Activated B cell treated with CpG ODN at 0.5 μM for 24 hours (primary cell): ENCODE measurements around the gene SLIT3. TPM values are rescaled to one million over a fixed set of nuclear protein-coding genes. Genes with fewer than 3 reads are reported as not detected.

Source experiments
- ATAC-seq: fragments of 200-7000 bp; cut with Tn5 transposase; one replicate; pipeline ENCODE4 v1.10.0; 2021; ENCODE audit warnings: low read depth, mild to moderate bottlenecking, moderate library complexity
- CTCF ChIA-PET: fragments of 350-600 bp; sonication (Branson Sonifier 250); formaldehyde crosslinking; loops from one replicate; lab custom pipeline; 2021; ENCODE audit warnings: antibody characterized with exemption; lab: Charles Lee
- POLR2A ChIA-PET: fragments of 350-600 bp; sonication (Branson Sonifier 250); formaldehyde crosslinking; loops from one replicate; lab custom pipeline; 2021; ENCODE audit warnings: antibody characterized with exemption; lab: Charles Lee
- DNase-seq: peaks from one replicate; pipeline ENCODE4 v3.0.0; 2022
- H3K27ac Mint-ChIP-seq: one replicate; pipeline ENCODE4 v1.8.0; 2020; ENCODE audit warnings: mixed read lengths
- H3K27me3 Mint-ChIP-seq: one replicate; pipeline ENCODE4 v1.8.0; 2021; ENCODE audit warnings: mixed read lengths
- H3K36me3 Mint-ChIP-seq: one replicate; pipeline ENCODE4 v1.8.0; 2021; ENCODE audit warnings: low read depth, mixed read lengths
- H3K4me1 Mint-ChIP-seq: one replicate; pipeline ENCODE4 v1.8.0; 2021; ENCODE audit warnings: mixed read lengths
- H3K4me3 Mint-ChIP-seq: one replicate; pipeline ENCODE4 v1.8.0; 2020; ENCODE audit warnings: mild to moderate bottlenecking, mixed read lengths
- H3K9me3 Mint-ChIP-seq: one replicate; pipeline ENCODE4 v1.8.0; 2020; ENCODE audit warnings: mixed read lengths
- intact Hi-C: fragments of 100-400 bp; cut with micrococcal nuclease; formaldehyde crosslinking; loops from one replicate; pipeline ENCODE4 v1.15.1; 2024
- total RNA-seq: library from RNA; stranded (reverse); gene quantifications from 2 replicates; pipeline ENCODE4 v1.2.3, GENCODE V29; 2022
- TF ChIP-seq, protein P1 (sequence below): fragments of 200-600 bp; IDR thresholded peaks from one replicate; pipeline ENCODE4 v1.8.0; 2022; ENCODE audit warnings: antibody characterized with exemption, mild to moderate bottlenecking

SLIT3 gene
- total RNA-seq, 1 donor from 2014 or later: not detected

- H3K27me3 Mint-ChIP-seq: peaks cover 8% of the 10 kb centered on the region
- ChIA-PET CTCF (no interaction called here), POLR2A (no interaction called here)
- no peaks in the 10 kb centered on the region for H3K36me3 Mint-ChIP-seq
- H3K27ac Mint-ChIP-seq: no peak overlapping the region
- intact Hi-C loops: no loop called here
- TF ChIP-seq, protein P1, sequence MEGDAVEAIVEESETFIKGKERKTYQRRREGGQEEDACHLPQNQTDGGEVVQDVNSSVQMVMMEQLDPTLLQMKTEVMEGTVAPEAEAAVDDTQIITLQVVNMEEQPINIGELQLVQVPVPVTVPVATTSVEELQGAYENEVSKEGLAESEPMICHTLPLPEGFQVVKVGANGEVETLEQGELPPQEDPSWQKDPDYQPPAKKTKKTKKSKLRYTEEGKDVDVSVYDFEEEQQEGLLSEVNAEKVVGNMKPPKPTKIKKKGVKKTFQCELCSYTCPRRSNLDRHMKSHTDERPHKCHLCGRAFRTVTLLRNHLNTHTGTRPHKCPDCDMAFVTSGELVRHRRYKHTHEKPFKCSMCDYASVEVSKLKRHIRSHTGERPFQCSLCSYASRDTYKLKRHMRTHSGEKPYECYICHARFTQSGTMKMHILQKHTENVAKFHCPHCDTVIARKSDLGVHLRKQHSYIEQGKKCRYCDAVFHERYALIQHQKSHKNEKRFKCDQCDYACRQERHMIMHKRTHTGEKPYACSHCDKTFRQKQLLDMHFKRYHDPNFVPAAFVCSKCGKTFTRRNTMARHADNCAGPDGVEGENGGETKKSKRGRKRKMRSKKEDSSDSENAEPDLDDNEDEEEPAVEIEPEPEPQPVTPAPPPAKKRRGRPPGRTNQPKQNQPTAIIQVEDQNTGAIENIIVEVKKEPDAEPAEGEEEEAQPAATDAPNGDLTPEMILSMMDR: no peak
- H3K4me3 Mint-ChIP-seq: no peak overlapping the region
- DNase-seq (no peak), ATAC-seq (no peak)
- H3K9me3 Mint-ChIP-seq: no peaks in the 10 kb centered on the region
- H3K4me1 Mint-ChIP-seq: no peaks in the 10 kb centered on the region
Observed at GRCh38 chr5:168842571-168843205, 458.3 kb downstream of the SLIT3 start.

GRCh38 chr5:168837852-168838251, 463.1 kb downstream of the SLIT3 start:
- POLR2A ChIA-PET: no interaction called here
- CTCF ChIA-PET: no interaction called here
- H3K4me3 Mint-ChIP-seq: no peak overlapping the region
- peaks cover 6% of the 10 kb centered on the region for H3K27me3 Mint-ChIP-seq
- intact Hi-C loops: no loop called here
- ATAC-seq (no peak), DNase-seq (no peak)
- H3K36me3 Mint-ChIP-seq: no peaks in the 10 kb centered on the region
- H3K9me3 Mint-ChIP-seq: no peaks in the 10 kb centered on the region
- H3K4me1 Mint-ChIP-seq: no peaks in the 10 kb centered on the region
- TF ChIP-seq, protein P1: no peak
- no peak overlapping the region for H3K27ac Mint-ChIP-seq

DNA sequence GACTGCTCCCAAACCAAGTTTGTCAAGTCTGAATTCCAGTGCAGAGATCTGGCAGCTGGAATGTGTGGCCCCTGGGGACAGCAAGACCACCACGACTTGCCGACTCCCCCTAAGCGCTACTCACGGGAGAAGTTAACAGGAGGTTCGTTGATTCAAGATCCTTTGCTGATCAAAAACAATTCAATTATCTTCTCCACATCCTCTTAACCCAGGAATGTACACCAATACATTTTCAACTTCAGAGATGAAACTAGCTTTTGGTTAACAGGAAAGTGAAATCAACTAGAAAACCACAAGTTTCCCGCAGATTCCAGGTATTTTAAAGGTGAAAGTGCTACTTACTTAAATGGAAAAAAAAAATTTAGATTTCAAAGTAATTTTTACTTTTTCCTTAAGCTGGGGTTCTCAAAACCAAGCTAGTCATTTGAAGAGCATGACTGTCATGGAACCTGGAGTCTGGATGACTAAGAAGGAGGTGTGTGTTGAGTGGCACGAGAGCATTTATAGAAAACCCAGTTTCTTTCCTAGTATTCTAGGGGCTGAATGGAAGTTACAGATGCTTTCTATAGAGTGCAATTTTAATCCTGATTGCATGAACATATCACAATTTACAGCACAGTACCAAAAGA, 464.2 kb downstream of the SLIT3 start:
- H3K9me3 Mint-ChIP-seq: no peaks in the 10 kb centered on the region
- no peak overlapping the region for H3K27ac Mint-ChIP-seq
- H3K36me3 Mint-ChIP-seq: no peaks in the 10 kb centered on the region
- DNase-seq (no peak), ATAC-seq (no peak)
- intact Hi-C loops: no loop called here
- ChIA-PET POLR2A (no interaction called here), CTCF (no interaction called here)
- TF ChIP-seq, protein P1: no peak
- H3K4me3 Mint-ChIP-seq: no peak overlapping the region
- H3K4me1 Mint-ChIP-seq: no peaks in the 10 kb centered on the region
- no peaks in the 10 kb centered on the region for H3K27me3 Mint-ChIP-seq

DNA sequence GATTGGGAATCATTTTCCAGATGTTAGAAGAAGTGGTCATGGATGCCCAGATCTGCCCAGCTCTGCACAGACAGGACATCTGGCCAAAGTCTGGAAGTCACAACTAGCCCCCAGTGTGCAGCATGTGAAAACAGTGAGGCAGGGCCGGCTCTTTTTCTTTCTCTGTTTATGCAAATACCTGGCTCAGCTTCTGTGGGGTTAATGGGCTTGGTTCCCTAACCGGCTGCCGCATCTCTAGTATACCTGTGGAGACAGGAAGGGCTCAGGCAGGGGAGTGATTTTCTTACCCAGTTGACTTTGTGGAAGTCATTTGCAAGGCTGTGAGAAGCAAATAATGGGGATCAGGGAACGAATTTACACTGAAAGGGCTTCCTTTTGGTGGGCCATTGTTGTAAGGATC, 467.0 kb downstream of the SLIT3 start:
- Mint-ChIP-seq H3K9me3 (no peaks in the 10 kb centered on the region), H3K36me3 (no peaks in the 10 kb centered on the region), H3K4me1 (no peaks in the 10 kb centered on the region), H3K27me3 (peaks cover 2% of the 10 kb centered on the region), H3K27ac (no peak overlapping the region), H3K4me3 (no peak overlapping the region)
- CTCF ChIA-PET: interaction anchor here (0.5 kb wide), 1 partner anchor 721 kb away, joined by 3 read pairs; no protein-coding TSS in a partner anchor
- no peak for ATAC-seq
- TF ChIP-seq, protein P1: no peak
- intact Hi-C loops: no loop called here
- POLR2A ChIA-PET: no interaction called here
- no peak for DNase-seq

DNA sequence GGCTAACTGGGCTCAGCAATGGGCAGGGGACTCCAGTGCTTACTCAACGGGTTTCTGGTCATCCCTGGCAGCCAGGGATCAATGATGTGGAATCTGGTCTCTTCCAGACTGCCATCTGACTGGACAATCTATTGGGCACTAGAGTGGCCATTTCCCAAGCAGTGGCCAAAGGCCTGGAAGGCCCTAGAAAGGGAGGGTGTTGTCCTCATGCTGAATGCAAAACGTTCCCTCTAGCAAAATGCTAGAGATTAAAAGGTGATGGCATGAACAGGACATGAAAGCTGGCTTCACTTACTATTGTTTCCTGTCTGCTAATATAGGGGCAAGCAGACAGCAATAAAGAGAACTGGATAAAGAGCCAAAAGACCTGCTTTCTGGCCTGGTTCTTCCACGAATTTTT, 467.6 kb downstream of the SLIT3 start:
- intact Hi-C loops: no loop called here
- DNase-seq (no peak), ATAC-seq (no peak)
- no peak overlapping the region for H3K4me3 Mint-ChIP-seq
- H3K36me3 Mint-ChIP-seq: no peaks in the 10 kb centered on the region
- H3K9me3 Mint-ChIP-seq: no peaks in the 10 kb centered on the region
- peaks cover 2% of the 10 kb centered on the region for H3K27me3 Mint-ChIP-seq
- H3K27ac Mint-ChIP-seq: no peak overlapping the region
- no peaks in the 10 kb centered on the region for H3K4me1 Mint-ChIP-seq
- TF ChIP-seq, protein P1: no peak
- ChIA-PET POLR2A (no interaction called here), CTCF (no interaction called here)
